ENCODE measurements around the gene CDH23.

CDH23 gene

GRCh38 chr10:71811351-71811750 is 414.6 kb downstream of the CDH23 start:
- DNase-seq = no peak

GRCh38 chr10:71812016-71812912 is 415.5 kb downstream of the CDH23 start:
- peak; percentile 86 for DNase-seq

GRCh38 chr10:71812913-71813590 is 416.3 kb downstream of the CDH23 start:
- no peak for DNase-seq

- DNase-seq = no peak
Observed at GRCh38 chr10:71814922-71815411, 418.2 kb downstream of the CDH23 start.

GRCh38 chr10:71815515-71816130 is 418.9 kb downstream of the CDH23 start:
- DNase-seq = no peak

- DNase-seq = no peak
Observed at GRCh38 chr10:71816421-71816851, 419.7 kb downstream of the CDH23 start.

GRCh38 chr10:71816936-71817618 is 420.4 kb downstream of the CDH23 start:
- no peak for DNase-seq

- DNase-seq = no peak
Observed at GRCh38 chr10:71817831-71818655, 421.3 kb downstream of the CDH23 start.

GRCh38 chr10:71818674-71819260 is 422.0 kb downstream of the CDH23 start:
- DNase-seq = no peak

- DNase-seq = no peak
Observed at GRCh38 chr10:71819441-71819861, 422.7 kb downstream of the CDH23 start.

- DNase-seq = no peak
Observed at GRCh38 chr10:71819985-71820384, 423.3 kb downstream of the CDH23 start.

GRCh38 chr10:71820966-71821365 is 424.2 kb downstream of the CDH23 start:
- no peak for DNase-seq

GRCh38 chr10:71821909-71822763 is 425.4 kb downstream of the CDH23 start:
- DNase-seq = no peak

GRCh38 chr10:71823356-71823755 is 426.6 kb downstream of the CDH23 start:
- DNase-seq = no peak

GRCh38 chr10:71824333-71824732 is 427.6 kb downstream of the CDH23 start:
- no peak for DNase-seq

GRCh38 chr10:71825217-71825616 is 428.5 kb downstream of the CDH23 start:
- DNase-seq = no peak

- no peak for DNase-seq
Observed at GRCh38 chr10:71827852-71828251, 431.1 kb downstream of the CDH23 start.

GRCh38 chr10:71828702-71829101 is 432.0 kb downstream of the CDH23 start:
- DNase-seq = no peak

GRCh38 chr10:71829171-71829570 is 432.5 kb downstream of the CDH23 start:
- DNase-seq = no peak

GRCh38 chr10:71829896-71830295 is 433.2 kb downstream of the CDH23 start:
- DNase-seq = no peak

GRCh38 chr10:71830726-71831125 is 434.0 kb downstream of the CDH23 start:
- DNase-seq = no peak
